H1 (cell line): ENCODE results near the gene LKAAEAR1. TPM values are rescaled to one million over a fixed set of nuclear protein-coding genes. Genes with fewer than 3 reads are reported as not detected.

Source experiments
- CTCF ChIA-PET: fragments of 300-600 bp; sonication (Branson Sonifier 250); formaldehyde crosslinking; loops from one replicate; lab custom pipeline; 2021; ENCODE audit not compliant: partially characterized antibody; lab: Charles Lee
- POLR2A ChIA-PET: fragments of 300-600 bp; sonication (Branson Sonifier 250); formaldehyde crosslinking; loops from one replicate; lab custom pipeline; 2021; ENCODE audit warnings: inconsistent platforms; ENCODE audit not compliant: partially characterized antibody; lab: Charles Lee
- DNase-seq, 2 experiments: peaks; one replicate each; pipeline versions ENCODE4 v3.0.0 to v3.0.0-alpha.2; 2010 to 2022; ENCODE audit warnings: low spot score in 2 of 2, low read depth in 1 of 2, mixed read lengths in 1 of 2
- FAIRE-seq: peaks from 2 replicates; lab custom pipeline; 2011; peaks lifted over from hg19 to GRCh38; lab: Jason Lieb, UNC
- H2AFZ ChIP-seq: 2 replicates; pipeline ENCODE4 v1.8.1; 2012; ENCODE audit warnings: low read length, inconsistent platforms
- H2AK5ac ChIP-seq: 2 replicates; pipeline ENCODE4 v1.6.1; 2013; ENCODE audit warnings: low read depth, low read length
- H2BK120ac ChIP-seq: replicated peaks from 2 replicates; pipeline ENCODE3; 2013; ENCODE audit warnings: low read depth, low read length, inconsistent platforms
- H2BK12ac ChIP-seq: 2 replicates; pipeline ENCODE4 v1.6.1; 2013; ENCODE audit warnings: low read depth, low read length
- H2BK15ac ChIP-seq: 2 replicates; pipeline ENCODE4 v1.6.1; 2013; ENCODE audit warnings: low read length
- H2BK20ac ChIP-seq: 2 replicates; pipeline ENCODE4 v1.6.1; 2013; ENCODE audit warnings: low read length
- H2BK5ac ChIP-seq: 2 replicates; pipeline ENCODE4 v1.6.1; 2013; ENCODE audit warnings: low read depth, low read length
- H3K14ac ChIP-seq: 2 replicates; pipeline ENCODE4 v1.6.1; 2013; ENCODE audit warnings: inconsistent platforms; ENCODE audit not compliant: insufficient read length
- H3K18ac ChIP-seq: 2 replicates; pipeline ENCODE4 v1.6.1; 2013; ENCODE audit warnings: low read length; ENCODE audit errors: extremely low read depth
- H3K23ac ChIP-seq: 2 replicates; pipeline ENCODE4 v1.6.1; 2013; ENCODE audit warnings: inconsistent platforms; ENCODE audit not compliant: insufficient read length
- H3K23me2 ChIP-seq: 2 replicates; pipeline ENCODE4 v1.6.1; 2013; ENCODE audit warnings: low read depth, low read length
- H3K27ac ChIP-seq: 2 replicates; pipeline ENCODE4 v1.6.1; 2011; ENCODE audit warnings: low read depth, low read length, inconsistent platforms
- H3K27me3 ChIP-seq, 4 experiments: replicated peaks in 1 of 4; 1 replicate in 1 of 4; 2 replicates in 3 of 4; pipeline versions ENCODE4 v1.6.1 to v1.8.1; 2011 to 2013; ENCODE audit warnings: low read length in 3 of 4, mild to moderate bottlenecking in 3 of 4, inconsistent platforms in 2 of 4, mixed read lengths in 2 of 4, moderate library complexity in 1 of 4; ENCODE audit not compliant: control insufficient read depth in 3 of 4, insufficient read depth in 3 of 4; ENCODE audit errors: extremely low read depth in 1 of 4
- H3K36me3 ChIP-seq, 4 experiments: 2 replicates each; pipeline versions ENCODE4 v1.6.1 to v1.8.1; 2011 to 2013; ENCODE audit warnings: mild to moderate bottlenecking in 4 of 4, low read length in 3 of 4, moderate library complexity in 2 of 4, control low read depth in 1 of 4, inconsistent platforms in 1 of 4; ENCODE audit not compliant: insufficient read depth in 4 of 4, control insufficient read depth in 2 of 4
- H3K4ac ChIP-seq: replicated peaks from 2 replicates; pipeline ENCODE3; 2013; ENCODE audit warnings: low read length, low read depth, mixed read lengths, inconsistent platforms; ENCODE audit not compliant: insufficient read length
- H3K4me1 ChIP-seq, 4 experiments: replicated peaks in 1 of 4; 1 replicate in 1 of 4; 2 replicates in 3 of 4; pipeline versions ENCODE4 v1.6.1 to v1.8.1; 2011 to 2013; ENCODE audit warnings: low read length in 3 of 4, inconsistent platforms in 2 of 4, mixed read lengths in 1 of 4; ENCODE audit not compliant: insufficient read depth in 4 of 4, control insufficient read depth in 3 of 4
- H3K4me2 ChIP-seq, 2 experiments: 2 replicates each; pipeline versions ENCODE4 v1.6.1 to v1.8.1; 2011 to 2013; ENCODE audit warnings: low read depth in 2 of 2, low read length in 2 of 2, control low read depth in 1 of 2, inconsistent platforms in 1 of 2, mild to moderate bottlenecking in 1 of 2; ENCODE audit not compliant: insufficient read depth in 1 of 2
- H3K4me3 ChIP-seq, 4 experiments: fragments of 200-600, 300-600 bp in 1 of 4; sonication (generic), shearing (Covaris generic), sonication (Bioruptor Twin) in 1 of 4; 2 replicates each; pipeline versions ENCODE4 v1.5.1 to v1.8.1; 2011 to 2016; ENCODE audit warnings: low read length in 4 of 4, low read depth in 3 of 4, control low read depth in 2 of 4, inconsistent platforms in 2 of 4, mild to moderate bottlenecking in 2 of 4, mixed read lengths in 1 of 4, moderate library complexity in 1 of 4; ENCODE audit not compliant: insufficient read depth in 2 of 4; ENCODE audit errors: extremely low read depth in 1 of 4
- H3K56ac ChIP-seq: replicated peaks from 2 replicates; pipeline ENCODE3; 2013; ENCODE audit warnings: low read depth, mild to moderate bottlenecking, mixed read lengths, low read length, inconsistent platforms; ENCODE audit not compliant: insufficient read length
- H3K79me1 ChIP-seq: 2 replicates; pipeline ENCODE4 v1.6.1; 2013; ENCODE audit warnings: low read depth, low read length, control low read depth
- H3K79me2 ChIP-seq, 2 experiments: 2 replicates each; pipeline versions ENCODE4 v1.6.1 to v1.8.1; 2012 to 2013; ENCODE audit warnings: low read length in 2 of 2, mild to moderate bottlenecking in 2 of 2, inconsistent platforms in 1 of 2; ENCODE audit not compliant: insufficient read depth in 2 of 2, control insufficient read depth in 1 of 2
- H3K9ac ChIP-seq, 4 experiments: replicated peaks in 1 of 4; 1 replicate in 1 of 4; 2 replicates in 3 of 4; pipeline versions ENCODE4 v1.6.1 to v1.8.1; 2011 to 2013; ENCODE audit warnings: low read depth in 3 of 4, low read length in 3 of 4, control low read depth in 2 of 4, mild to moderate bottlenecking in 2 of 4, moderate library complexity in 2 of 4, inconsistent platforms in 1 of 4; ENCODE audit errors: extremely low read depth in 1 of 4
- H3K9me3 ChIP-seq, 2 experiments: 2 replicates each; pipeline versions ENCODE4 v1.6.1 to v1.8.1; 2012 to 2013; ENCODE audit warnings: mild to moderate bottlenecking in 2 of 2, moderate library complexity in 2 of 2, control low read depth in 1 of 2, inconsistent platforms in 1 of 2, low read depth in 1 of 2, low read length in 1 of 2, mixed read lengths in 1 of 2; ENCODE audit not compliant: insufficient read depth in 2 of 2
- H4K20me1 ChIP-seq, 2 experiments: replicated peaks in 1 of 2; 2 replicates each; pipeline versions ENCODE3 to v1.8.1; 2011 to 2013; ENCODE audit warnings: inconsistent platforms in 2 of 2, low read length in 2 of 2, mild to moderate bottlenecking in 1 of 2; ENCODE audit not compliant: insufficient read depth in 2 of 2, control insufficient read depth in 1 of 2
- H4K5ac ChIP-seq: 2 replicates; pipeline ENCODE4 v1.6.1; 2013; ENCODE audit warnings: low read length, low read depth, mixed read lengths, inconsistent platforms; ENCODE audit not compliant: insufficient read length
- H4K8ac ChIP-seq: 2 replicates; pipeline ENCODE4 v1.8.0; 2013; ENCODE audit warnings: mild to moderate bottlenecking, moderate library complexity, low read length, inconsistent platforms; ENCODE audit not compliant: insufficient read depth; ENCODE audit errors: extremely low read depth
- H4K91ac ChIP-seq: replicated peaks from 2 replicates; pipeline ENCODE3; 2013; ENCODE audit warnings: low read length, mixed read lengths, inconsistent platforms; ENCODE audit not compliant: insufficient read length
- ATF2 ChIP-seq: IDR thresholded peaks from 2 replicates; pipeline ENCODE4 v1.6.1; 2012; ENCODE audit warnings: low read length, inconsistent platforms
- CREB1 ChIP-seq: IDR thresholded peaks from 2 replicates; pipeline ENCODE4 v1.6.1; 2012; ENCODE audit warnings: inconsistent platforms
- CTBP2 ChIP-seq: IDR thresholded peaks from 2 replicates; pipeline ENCODE4 v1.7.0; 2011; ENCODE audit warnings: borderline replicate concordance, mild to moderate bottlenecking, moderate library complexity, mixed read lengths, low read length; ENCODE audit not compliant: insufficient read depth, insufficient read length
- EGR1 ChIP-seq: IDR thresholded peaks from 2 replicates; pipeline ENCODE4 v1.6.1; 2011; ENCODE audit warnings: low read depth, low read length, borderline replicate concordance
- EZH2 ChIP-seq: fragments of 200-600 bp; sonication (generic); IDR thresholded peaks from 2 replicates; pipeline ENCODE4 v1.7.1; 2012; ENCODE audit warnings: low read depth, mild to moderate bottlenecking, moderate library complexity, low read length, inconsistent platforms; ENCODE audit not compliant: severe bottlenecking
- HDAC2 ChIP-seq, 2 experiments: fragments of 300-600 bp in 1 of 2; sonication (generic) in 1 of 2; IDR thresholded peaks; 2 replicates each; pipeline ENCODE4 v1.6.1; 2011 to 2012; ENCODE audit warnings: low read depth in 2 of 2, low read length in 2 of 2, mild to moderate bottlenecking in 2 of 2, moderate library complexity in 2 of 2, borderline replicate concordance in 1 of 2, inconsistent platforms in 1 of 2
- KDM4A ChIP-seq: IDR thresholded peaks from one replicate; pipeline ENCODE4 v1.7.1; 2012; ENCODE audit warnings: low read depth, mild to moderate bottlenecking, moderate library complexity, low read length, inconsistent platforms; ENCODE audit not compliant: severe bottlenecking
- PHF8 ChIP-seq: fragments of 200-600 bp; sonication (generic); conservative IDR thresholded peaks from 2 replicates; pipeline ENCODE4 v1.7.1; 2012; ENCODE audit warnings: low read depth, mild to moderate bottlenecking, inconsistent platforms, low read length, moderate library complexity
- POLR2A ChIP-seq, 2 experiments: IDR thresholded peaks; 1 replicate in 1 of 2; 2 replicates in 1 of 2; pipeline ENCODE4 v1.6.1; 2011; ENCODE audit warnings: low read depth in 2 of 2, low read length in 2 of 2, mild to moderate bottlenecking in 2 of 2; ENCODE audit errors: control extremely low read depth in 1 of 2
- POLR2AphosphoS5 ChIP-seq: IDR thresholded peaks from 2 replicates; pipeline ENCODE4 v1.6.1; 2011; ENCODE audit warnings: low read depth, low read length
- SIN3A ChIP-seq, 2 experiments: IDR thresholded peaks in 1 of 2; conservative IDR thresholded peaks in 1 of 2; 2 replicates each; pipeline ENCODE4 v1.6.1; 2011 to 2012; ENCODE audit warnings: low read length in 2 of 2, improper control_type of control experiment in 1 of 2, low read depth in 1 of 2, mild to moderate bottlenecking in 1 of 2
- WGBS, 2 experiments: shearing (Covaris generic) in 1 of 2; methylation state at CpG; one replicate each; pipeline versions ENCODE4 v1.1.6 to v1.1.7; 2013 to 2015; ENCODE audit warnings: low lambda C conversion rate in 2 of 2, mixed read lengths in 2 of 2, inconsistent platforms in 1 of 2, low coverage in 1 of 2, missing lambda C conversion rate in 1 of 2; ENCODE audit not compliant: insufficient replicate concordance in 2 of 2, insufficient coverage in 1 of 2, insufficient read length in 1 of 2; ENCODE audit errors: extremely low coverage in 1 of 2, missing lambda C conversion rate in 1 of 2; 5-methylcytosine and 5-hydroxymethylcytosine counted together
- polyA plus RNA-seq, 7 experiments: library from polyadenylated mRNA; depleted of rRNA in 3 of 7; stranded (reverse) in 5 of 7; unstranded in 2 of 7; fragments of >200 nt in 5 of 7; fragments of 200-250 nt in 2 of 7; gene quantifications; 1 replicate in 5 of 7; 2 replicates in 1 of 7; 4 replicates in 1 of 7; pipeline versions ENCODE4 v1.2.1 to v1.2.3, GENCODE V29; 2011 to 2013; ENCODE audit warnings: missing spikeins in 2 of 7, mixed read lengths in 2 of 7
- total RNA-seq: library from RNA; stranded (reverse); fragmentation: NEBNext Ultra II Directional; extraction: Animal tissue kit (Norgen Biotek cat#: 25700); gene quantifications from 2 replicates; pipeline ENCODE4 v1.2.1, GENCODE V29; 2021

Gene LKAAEAR1
- total and polyA plus RNA-seq, 2 of the 8 experiments (the other 6 are each of a cell fraction or from before 2014, with no cell fraction given), result 0.41 to 0.53 TPM

DNA sequence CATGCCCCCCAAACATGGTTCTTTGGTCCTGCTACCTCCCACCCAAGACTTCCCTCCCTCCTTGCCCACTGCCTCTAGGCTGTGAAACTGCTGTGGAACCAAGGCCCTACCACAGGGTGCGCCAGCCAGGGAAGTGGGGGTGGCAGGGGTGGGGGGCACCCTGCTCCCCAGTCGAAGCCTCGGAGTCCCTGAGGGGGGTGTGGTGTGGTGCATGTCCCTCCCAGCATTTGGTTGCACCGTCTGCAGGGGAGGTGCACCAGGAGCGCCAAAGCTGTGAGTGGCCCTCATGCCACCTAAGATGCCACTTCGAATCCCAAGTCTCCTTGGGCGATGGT is 6.7 kb downstream of the LKAAEAR1 start:
- 94% methylated on average over 6 of the region's 7 CpGs; no CpG with 5 or more reads in 1 of the 2 experiments for WGBS, 2 experiments
- H3K9me3 ChIP-seq, result no peaks in the 10 kb centered on the region

More for the DNA sequence above, 6.7 kb downstream of the LKAAEAR1 start:
- Histone ChIP-seq H3K23ac (no peak overlapping the region), H3K18ac (no peak overlapping the region; the same call in 1 of the 2 replicates), H2BK15ac (no peak overlapping the region), H3K23me2 (peaks cover 11% of the 10 kb centered on the region; the same call in 1 of the 2 replicates), H3K14ac (no peak overlapping the region), H2BK120ac (no peak overlapping the region), H4K91ac (no peak overlapping the region), H3K56ac (no peak overlapping the region), H3K27me3 (peaks cover 1 to 20% (median 15%) of the 10 kb centered on the region in 4 experiments; a peak in 6 of 7 replicates), H2BK5ac (no peak overlapping the region), H4K5ac (no peak overlapping the region), H2AK5ac (no peak overlapping the region), H4K8ac (peak overlapping the region; percentile 25; the same call in 1 of the 2 replicates), H3K79me1 (no peaks in the 10 kb centered on the region), H3K4me1 (peaks cover 0 to 19% (median 10%) of the 10 kb centered on the region in 4 experiments; a peak in 5 of 7 replicates), H2BK20ac (no peak overlapping the region), H3K36me3 (peaks cover 0 to 6% (median 3%) of the 10 kb centered on the region in 4 experiments; a peak in 3 of 8 replicates), H2AFZ (no peak overlapping the region), H3K4me2 (no peak overlapping the region), H3K4me3 (no peak overlapping the region), H3K9ac (no peak overlapping the region), H3K27ac (no peak overlapping the region), H2BK12ac (no peak overlapping the region), H3K4ac (no peak overlapping the region), H4K20me1 (peaks cover 0 to 4% of the 10 kb centered on the region in 2 experiments), H3K79me2 (no peaks in the 10 kb centered on the region)
- no peak for FAIRE-seq
- ChIA-PET CTCF (interaction anchor here (1.6 to 13.0 kb wide), 5 partner anchors 8 to 40 kb away, joined by 5 to 144 read pairs (median 33); partner anchors contain the start of genes SOX18 and TCEA2), POLR2A (interaction anchor here (0.6 to 4.6 kb wide), 3 partner anchors 9 to 104 kb away, joined by 3 to 27 read pairs (median 4); no protein-coding TSS in a partner anchor)
- no peak for DNase-seq
- no peak for TF ChIP-seq EGR1
- TF ChIP-seq ATF2, result no peak
- TF ChIP-seq CTBP2, result no peak
- no peak for TF ChIP-seq PHF8
- TF ChIP-seq HDAC2 (IDR thresholded peaks at IDR 0.05; ENCODE audit: borderline replicate concordance in 1 of 2, low read depth in 2 of 2, low read length in 2 of 2), result no peak
- no peak for TF ChIP-seq KDM4A
- TF ChIP-seq SIN3A (conservative IDR thresholded peaks at IDR 0.05 in 1 of 2, IDR thresholded peaks at IDR 0.05 in 1 of 2; ENCODE audit: low read depth in 1 of 2, low read length in 2 of 2), result no peak
- no peak for TF ChIP-seq POLR2A (IDR thresholded peaks at IDR 0.05; ENCODE audit: control extremely low read depth in 1 of 2, low read depth in 2 of 2, low read length in 2 of 2)
- TF ChIP-seq EZH2, result no peak
- no peak for TF ChIP-seq CREB1
- TF ChIP-seq POLR2AphosphoS5, result no peak
